ENCODE data around the gene CACTIN. TPM values are rescaled to one million over a fixed set of nuclear protein-coding genes. Genes with fewer than 3 reads are reported as not detected.

Gene CACTIN
- total RNA-seq, 1 donor from 2014 or later, result 32.8 TPM

DNA sequence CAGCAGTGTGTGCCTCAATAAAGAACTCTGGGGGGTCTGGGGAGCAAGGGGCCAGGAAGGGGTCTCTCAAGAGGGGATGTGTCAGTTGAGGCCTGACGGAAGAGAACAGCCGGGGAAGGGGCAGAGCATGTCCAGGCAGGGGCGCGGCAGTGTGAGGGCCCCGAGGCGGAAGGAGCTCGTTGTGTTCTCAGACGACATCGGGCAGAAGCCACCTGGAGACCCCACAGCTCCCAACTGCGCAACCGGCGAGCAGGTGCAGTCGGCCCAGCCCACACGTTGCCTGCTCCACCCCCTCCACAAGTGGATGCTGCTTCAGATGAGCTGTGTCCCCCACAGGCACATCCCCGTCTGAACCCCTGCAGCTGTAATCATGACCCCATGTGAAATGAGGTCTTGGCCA lies 4.9 kb downstream of the CACTIN start:
- peaks cover 20% of the 10 kb centered on the region for H3K4me1 Mint-ChIP-seq (ENCODE audit: low read depth)
- H3K9me3 Mint-ChIP-seq, result no peaks in the 10 kb centered on the region
- no peak overlapping the region for H3K4me3 Mint-ChIP-seq (ENCODE audit: low read depth)
- H3K36me3 Mint-ChIP-seq (ENCODE audit: low read depth), result peaks cover 14% of the 10 kb centered on the region
- H3K27ac Mint-ChIP-seq, result no peak overlapping the region
- DNase-seq (ENCODE audit: low spot score), result no peak
- H3K27me3 Mint-ChIP-seq (ENCODE audit: low read depth), result no peaks in the 10 kb centered on the region
- intact Hi-C loops (cut with micrococcal nuclease), result no loop called here

DNA sequence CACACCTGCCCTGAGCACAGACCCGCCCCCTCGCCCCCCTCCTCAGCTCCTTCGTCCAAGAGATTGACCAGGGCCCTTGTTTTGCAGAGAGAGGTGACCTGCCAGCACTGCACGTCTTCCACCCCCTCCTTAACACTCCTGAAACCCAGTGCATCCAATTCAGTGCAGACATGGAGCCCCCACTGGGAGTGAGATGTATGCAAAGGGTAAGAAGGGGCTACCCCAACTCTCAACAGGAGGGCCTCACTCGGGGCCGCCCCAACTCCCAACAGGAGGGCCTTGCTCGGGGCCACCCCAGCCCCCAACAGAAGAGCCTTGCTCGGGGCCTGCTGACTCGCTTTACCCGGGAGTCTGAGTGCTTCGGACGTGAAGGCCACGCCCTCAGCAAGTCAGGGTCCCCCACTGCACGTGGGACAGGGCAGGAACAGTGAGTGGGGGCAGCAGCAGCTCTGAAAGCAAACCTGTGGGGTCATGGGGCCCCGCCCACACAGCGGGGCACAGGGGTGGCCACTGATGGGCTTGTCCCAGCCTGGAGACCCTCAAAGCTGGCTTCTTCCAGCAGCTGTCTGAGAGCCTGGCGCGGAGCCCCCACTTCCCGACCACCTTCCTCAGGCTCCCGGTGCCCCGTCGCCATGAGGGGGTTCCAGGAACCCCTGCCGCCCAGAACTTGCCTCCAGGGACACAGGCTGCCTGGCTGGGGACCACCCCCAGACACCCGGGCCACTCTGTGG lies 5.6 kb downstream of the CACTIN start:
- intact Hi-C loops (cut with micrococcal nuclease), result no loop called here
- no peak for DNase-seq (ENCODE audit: low spot score)
- Mint-ChIP-seq H3K4me1 (ENCODE audit: low read depth) (peaks cover 18% of the 10 kb centered on the region), H3K27me3 (ENCODE audit: low read depth) (no peaks in the 10 kb centered on the region), H3K4me3 (ENCODE audit: low read depth) (no peak overlapping the region), H3K27ac (no peak overlapping the region), H3K36me3 (ENCODE audit: low read depth) (peaks cover 14% of the 10 kb centered on the region), H3K9me3 (no peaks in the 10 kb centered on the region)

DNA sequence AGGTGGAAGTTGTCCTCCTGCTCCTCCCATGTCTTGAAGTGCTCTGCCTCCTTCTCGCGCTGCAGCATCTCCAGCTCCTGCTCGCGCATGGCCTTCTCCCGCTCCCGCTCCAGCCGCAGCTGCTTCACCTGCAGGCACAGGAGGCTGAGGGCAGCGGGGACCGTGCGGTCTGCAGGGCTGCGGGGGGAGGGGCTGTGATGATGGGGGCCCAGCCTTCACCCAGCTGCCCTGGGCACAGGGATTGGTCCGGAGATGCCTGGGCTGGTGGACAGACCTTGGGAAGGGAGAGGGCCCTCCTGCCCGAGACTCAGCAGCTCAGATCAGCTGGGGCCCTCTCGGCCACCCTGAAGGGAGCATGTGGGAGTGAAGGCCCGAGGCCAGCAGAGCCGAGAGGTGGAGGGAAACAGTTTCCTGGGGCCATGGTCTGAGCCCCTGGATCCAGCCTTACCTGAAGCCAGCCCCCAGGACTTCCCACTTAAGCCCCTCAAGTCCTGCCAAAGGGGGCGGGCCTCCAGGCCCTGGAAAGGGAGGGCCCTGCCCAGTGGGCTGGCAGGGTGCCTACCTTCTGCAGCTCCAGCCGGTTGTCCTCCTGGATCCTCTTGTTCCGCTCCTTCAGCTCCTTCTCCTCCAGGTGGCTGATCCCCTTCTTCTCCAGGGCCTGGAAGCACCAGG lies 6.3 kb downstream of the CACTIN start:
- intact Hi-C loops (cut with micrococcal nuclease), result no loop called here
- Mint-ChIP-seq H3K27ac (no peak overlapping the region), H3K27me3 (ENCODE audit: low read depth) (no peaks in the 10 kb centered on the region), H3K4me1 (ENCODE audit: low read depth) (peaks cover 16% of the 10 kb centered on the region), H3K36me3 (ENCODE audit: low read depth) (peaks cover 14% of the 10 kb centered on the region), H3K9me3 (no peaks in the 10 kb centered on the region), H3K4me3 (ENCODE audit: low read depth) (no peak overlapping the region)
- DNase-seq (ENCODE audit: low spot score), result no peak

DNA sequence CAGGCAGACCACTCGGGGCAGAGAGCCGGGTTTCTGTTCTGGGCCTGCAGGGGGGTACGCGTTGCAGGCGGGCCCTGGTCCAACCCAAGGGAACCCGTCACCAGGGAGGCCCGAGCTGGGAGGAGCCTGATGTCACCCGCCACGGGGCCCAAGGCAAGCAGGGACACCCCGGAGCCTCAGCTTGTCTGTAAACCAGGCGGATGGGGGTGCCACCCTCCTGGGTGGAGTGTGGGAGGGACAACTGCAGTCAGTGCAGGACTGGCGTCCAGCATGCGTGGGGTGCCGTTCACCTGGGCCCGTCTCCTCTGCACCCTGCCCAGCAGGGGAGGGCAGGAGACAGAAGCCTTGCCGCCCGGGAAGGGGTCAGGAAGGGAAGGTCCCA lies 7.0 kb downstream of the CACTIN start:
- Mint-ChIP-seq H3K27me3 (ENCODE audit: low read depth) (no peaks in the 10 kb centered on the region), H3K36me3 (ENCODE audit: low read depth) (peaks cover 14% of the 10 kb centered on the region), H3K4me3 (ENCODE audit: low read depth) (no peak overlapping the region), H3K27ac (no peak overlapping the region), H3K9me3 (no peaks in the 10 kb centered on the region), H3K4me1 (ENCODE audit: low read depth) (peaks cover 14% of the 10 kb centered on the region)
- no peak for DNase-seq (ENCODE audit: low spot score)
- intact Hi-C loops (cut with micrococcal nuclease), result loop anchor here (2.0 kb wide), 1 partner anchor 75 kb away; no protein-coding TSS in a partner anchor

DNA sequence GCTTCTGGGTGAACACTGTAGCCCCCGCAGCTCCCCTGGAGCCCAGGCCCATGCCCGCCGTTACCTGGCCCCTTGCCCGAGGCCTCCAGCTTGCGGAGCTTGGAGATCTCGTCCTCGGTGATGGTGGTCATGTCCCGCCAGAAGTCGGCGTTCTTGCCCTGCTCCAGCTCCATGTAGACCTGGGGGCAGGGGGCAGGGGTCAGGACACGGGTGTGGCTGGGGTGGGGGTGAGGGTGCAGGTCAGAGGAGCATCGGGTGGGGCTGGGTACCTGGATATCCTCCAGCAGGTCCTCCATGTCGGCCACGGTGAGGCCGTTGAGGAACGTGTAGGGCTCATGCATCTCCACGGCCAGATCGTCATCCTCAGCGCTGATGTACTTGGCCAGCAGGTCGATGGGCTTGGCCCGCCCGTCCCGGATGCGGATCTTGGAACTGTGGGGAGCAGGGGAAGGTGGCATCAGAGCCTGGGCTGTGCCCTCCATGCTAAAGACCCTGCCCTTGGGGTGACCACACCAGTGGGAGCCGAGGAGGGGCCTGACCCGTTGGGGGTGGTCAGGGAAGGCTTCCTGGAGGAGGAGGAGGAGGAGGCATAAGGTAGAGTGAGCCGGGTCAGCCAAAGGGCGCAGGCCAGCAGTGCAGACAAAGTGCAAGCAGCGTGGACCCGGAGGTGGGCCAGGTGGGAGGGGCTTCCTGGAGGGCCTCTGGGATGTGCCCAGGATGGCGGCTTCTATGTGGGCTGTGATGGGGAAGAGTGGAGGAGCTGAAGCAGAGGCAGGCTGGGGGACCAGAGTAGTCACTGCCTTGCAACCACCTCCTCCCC lies 7.6 kb downstream of the CACTIN start:
- Mint-ChIP-seq H3K9me3 (no peaks in the 10 kb centered on the region), H3K4me1 (ENCODE audit: low read depth) (peaks cover 8% of the 10 kb centered on the region), H3K36me3 (ENCODE audit: low read depth) (peaks cover 12% of the 10 kb centered on the region), H3K27me3 (ENCODE audit: low read depth) (no peaks in the 10 kb centered on the region), H3K27ac (no peak overlapping the region), H3K4me3 (ENCODE audit: low read depth) (no peak overlapping the region)
- no peak for DNase-seq (ENCODE audit: low spot score)
- intact Hi-C loops (cut with micrococcal nuclease), result loop anchor here (2.0 kb wide), 1 partner anchor 74 kb away; no protein-coding TSS in a partner anchor

DNA sequence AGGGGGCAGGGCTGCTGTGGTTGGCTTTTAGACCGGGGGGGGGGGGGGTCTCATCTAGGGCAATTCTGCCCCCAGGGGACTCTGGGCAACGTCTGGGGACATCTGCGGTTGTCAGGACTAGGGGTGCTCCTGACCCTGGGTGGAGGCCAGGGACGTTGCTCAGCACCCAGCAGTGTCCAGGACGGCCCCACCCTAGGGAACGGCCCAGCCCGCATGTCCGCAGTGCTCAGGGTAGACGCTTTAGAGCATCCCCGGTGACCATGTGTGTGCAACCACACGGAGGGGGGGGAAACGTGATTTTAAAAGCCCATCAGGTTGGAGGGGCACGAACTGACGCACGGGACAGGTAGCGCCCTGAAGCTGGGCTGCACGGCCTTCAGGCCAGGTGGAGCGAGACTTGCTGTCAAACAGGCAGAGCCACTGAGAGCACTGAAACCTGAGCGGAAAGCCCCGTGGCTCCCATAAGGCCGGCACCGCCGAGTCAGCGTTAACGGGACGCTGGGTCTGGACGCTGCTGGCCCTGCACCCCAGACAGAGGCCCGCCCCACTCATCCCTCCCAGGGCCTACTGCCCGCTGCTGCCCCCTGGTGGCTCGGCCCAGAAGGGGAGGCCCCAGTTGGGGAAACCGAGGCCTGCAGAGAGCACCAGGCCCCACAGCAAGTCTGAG lies 8.3 kb downstream of the CACTIN start:
- no peak overlapping the region for H3K4me3 Mint-ChIP-seq (ENCODE audit: low read depth)
- no peak overlapping the region for H3K27ac Mint-ChIP-seq
- H3K4me1 Mint-ChIP-seq (ENCODE audit: low read depth), result peaks cover 7% of the 10 kb centered on the region
- no peaks in the 10 kb centered on the region for H3K9me3 Mint-ChIP-seq
- H3K27me3 Mint-ChIP-seq (ENCODE audit: low read depth), result no peaks in the 10 kb centered on the region
- peaks cover 16% of the 10 kb centered on the region for H3K36me3 Mint-ChIP-seq (ENCODE audit: low read depth)
- DNase-seq (ENCODE audit: low spot score), result peak; percentile 33
- intact Hi-C loops (cut with micrococcal nuclease), result loop anchor here (2.0 kb wide), 1 partner anchor 73 kb away; no protein-coding TSS in a partner anchor

DNA sequence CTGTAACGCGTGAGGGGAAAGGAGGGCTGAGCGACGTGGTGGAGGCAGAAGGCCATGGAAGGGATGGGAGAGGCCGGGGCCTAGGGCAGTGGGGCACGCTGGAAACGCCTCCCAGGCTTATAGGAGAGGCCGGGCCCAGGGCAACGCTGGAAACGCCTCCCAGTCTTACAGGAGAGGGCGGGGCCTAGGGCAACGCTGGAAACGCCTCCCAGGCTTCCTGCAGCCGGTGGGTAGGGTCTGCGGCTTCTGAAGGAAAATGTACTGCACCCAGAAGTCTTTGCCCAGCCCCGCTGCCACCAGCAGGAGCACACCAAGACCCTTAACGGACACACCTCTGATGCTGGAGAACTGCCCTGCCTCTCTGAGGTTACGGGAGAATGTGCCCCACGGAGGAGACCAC lies 9.1 kb downstream of the CACTIN start:
- Mint-ChIP-seq H3K4me3 (ENCODE audit: low read depth) (no peak overlapping the region), H3K27ac (no peak overlapping the region), H3K9me3 (no peaks in the 10 kb centered on the region), H3K27me3 (ENCODE audit: low read depth) (no peaks in the 10 kb centered on the region), H3K36me3 (ENCODE audit: low read depth) (peaks cover 12% of the 10 kb centered on the region), H3K4me1 (ENCODE audit: low read depth) (peaks cover 7% of the 10 kb centered on the region)
- no peak for DNase-seq (ENCODE audit: low spot score)
- intact Hi-C loops (cut with micrococcal nuclease), result no loop called here

DNA sequence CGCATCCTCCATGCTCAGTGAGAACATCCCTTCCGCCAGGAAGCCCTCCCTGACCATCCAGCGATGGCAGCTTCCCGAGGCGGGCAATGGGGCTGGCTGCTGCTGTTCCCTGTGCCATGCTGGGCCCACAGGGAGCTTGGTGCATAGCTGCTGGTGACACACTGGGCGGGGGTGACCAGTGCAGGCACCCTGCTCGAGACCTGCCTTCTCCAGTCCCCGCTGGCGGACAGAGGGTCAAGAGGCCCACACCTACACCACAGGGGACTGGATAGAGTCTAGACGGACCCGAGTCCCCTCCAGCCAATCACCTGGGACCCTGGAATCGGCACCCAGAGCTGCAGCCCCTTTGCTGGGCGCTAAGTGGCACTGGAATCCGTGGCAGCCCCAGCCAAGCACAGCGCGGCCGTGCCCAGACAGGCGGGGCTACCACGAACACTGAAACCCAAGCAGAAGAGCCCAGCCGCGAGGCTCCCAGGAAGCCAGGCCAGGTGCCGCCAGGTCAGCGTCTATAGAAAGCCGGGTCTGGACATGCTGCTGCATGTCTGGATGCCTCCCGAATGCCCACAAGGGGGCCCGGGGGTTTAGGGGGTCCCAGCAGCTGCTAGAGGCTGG lies 11.0 kb downstream of the CACTIN start:
- intact Hi-C loops (cut with micrococcal nuclease), result no loop called here
- Mint-ChIP-seq H3K4me1 (ENCODE audit: low read depth) (peaks cover 7% of the 10 kb centered on the region), H3K27ac (no peak overlapping the region), H3K4me3 (ENCODE audit: low read depth) (no peak overlapping the region), H3K9me3 (no peaks in the 10 kb centered on the region), H3K36me3 (ENCODE audit: low read depth) (peaks cover 11% of the 10 kb centered on the region), H3K27me3 (ENCODE audit: low read depth) (no peaks in the 10 kb centered on the region)
- DNase-seq (ENCODE audit: low spot score), result no peak

DNA sequence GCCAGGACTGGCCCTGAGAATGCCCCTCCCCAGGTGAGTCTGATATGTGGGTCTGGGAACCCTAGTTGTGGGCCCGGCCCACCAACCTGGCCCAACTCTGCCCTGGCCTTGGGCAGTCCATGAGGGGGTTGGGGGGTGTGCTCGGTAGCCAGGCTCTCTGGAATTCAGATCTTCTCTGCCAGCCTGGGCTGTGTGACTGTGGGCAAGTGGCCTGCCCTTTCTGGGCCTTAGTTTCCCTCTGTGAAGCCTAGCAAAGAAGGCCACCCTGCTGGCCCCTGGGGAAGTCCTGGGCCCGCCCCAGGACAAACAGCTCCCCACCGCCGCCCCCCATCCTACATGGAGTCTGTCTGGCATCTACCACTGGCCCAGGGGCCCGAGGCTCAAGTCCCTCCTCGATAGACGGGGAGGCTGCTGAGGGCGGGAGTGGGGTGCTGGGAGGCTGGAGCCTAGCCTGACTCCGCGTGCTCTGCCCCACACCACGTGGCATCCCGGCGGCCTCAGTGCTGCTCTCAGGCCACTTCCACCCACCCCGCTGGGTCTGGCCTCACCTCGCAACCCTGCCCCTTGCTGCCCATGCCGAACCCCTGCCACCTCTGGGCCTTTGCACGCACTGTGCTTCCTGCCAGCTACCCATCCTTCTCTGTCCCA lies 11.6 kb downstream of the CACTIN start:
- Mint-ChIP-seq H3K27ac (no peak overlapping the region), H3K4me3 (ENCODE audit: low read depth) (no peak overlapping the region)
- intact Hi-C loops (cut with micrococcal nuclease), result no loop called here

DNA sequence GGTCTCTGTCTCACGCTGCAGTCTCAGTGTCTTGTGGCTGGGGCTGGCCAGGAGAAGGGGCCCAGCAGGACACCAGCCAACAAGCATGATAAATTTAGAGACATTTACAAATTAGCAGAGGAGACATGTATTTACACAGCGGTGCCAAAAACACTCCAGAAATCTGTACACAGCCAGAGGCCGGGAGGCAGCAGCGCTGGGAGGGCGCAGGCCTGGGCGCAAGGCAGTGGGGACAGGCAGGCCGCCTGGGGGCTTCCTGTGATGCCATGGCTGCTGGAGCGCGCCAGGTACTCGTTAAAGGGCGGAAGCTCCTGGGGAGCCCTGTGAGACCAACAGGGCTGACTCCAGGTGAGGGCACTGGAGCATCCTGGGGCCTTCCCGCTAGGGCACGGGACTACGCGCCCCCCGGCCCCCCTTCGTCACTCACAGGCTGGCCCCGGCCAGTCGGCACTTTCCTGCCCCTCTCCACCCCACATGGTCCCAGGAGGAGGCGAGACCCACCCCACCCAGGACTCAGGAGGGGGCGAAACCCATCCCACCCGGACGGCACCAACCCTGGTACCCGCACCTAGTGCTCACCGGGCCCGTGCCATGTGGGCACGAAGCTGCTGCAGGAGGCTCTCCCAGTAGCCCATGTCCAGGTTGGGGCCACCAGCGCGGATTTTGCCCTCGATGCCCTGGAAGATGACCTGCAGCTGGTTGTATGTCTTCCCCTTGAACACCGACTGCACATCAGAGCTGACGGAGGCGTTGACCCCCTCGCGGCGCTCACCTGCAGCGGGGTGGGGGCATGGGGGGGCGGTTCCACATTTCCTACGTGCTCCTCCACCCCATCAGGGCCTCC lies 12.6 kb downstream of the CACTIN start:
- Mint-ChIP-seq H3K4me1 (ENCODE audit: low read depth) (peaks cover 7% of the 10 kb centered on the region), H3K27ac (no peak overlapping the region), H3K36me3 (ENCODE audit: low read depth) (peaks cover 9% of the 10 kb centered on the region), H3K9me3 (no peaks in the 10 kb centered on the region), H3K27me3 (ENCODE audit: low read depth) (no peaks in the 10 kb centered on the region), H3K4me3 (ENCODE audit: low read depth) (no peak overlapping the region)
- intact Hi-C loops (cut with micrococcal nuclease), result no loop called here
- DNase-seq (ENCODE audit: low spot score), result no peak

More for the DNA sequence above, 11.6 kb downstream of the CACTIN start:
- H3K27me3 Mint-ChIP-seq (ENCODE audit: low read depth), result no peaks in the 10 kb centered on the region
- no peak for DNase-seq (ENCODE audit: low spot score)
- H3K9me3 Mint-ChIP-seq, result no peaks in the 10 kb centered on the region
- H3K4me1 Mint-ChIP-seq (ENCODE audit: low read depth), result peaks cover 7% of the 10 kb centered on the region
- H3K36me3 Mint-ChIP-seq (ENCODE audit: low read depth), result peaks cover 11% of the 10 kb centered on the region
